Activated T-cell treated with anti-CD3 and anti-CD28 coated beads for 4 hours (primary cell): Measurements from ENCODE around the gene SLC7A1.

Source experiments
- DNase-seq: peaks from one replicate; pipeline ENCODE4 v3.0.0-alpha.2; 2020

Gene SLC7A1

GRCh38 chr13:29507356-29507755 is 88.1 kb downstream of the SLC7A1 start:
- DNase-seq, result no peak

- no peak for DNase-seq
Measured at GRCh38 chr13:29505950-29506349, 89.5 kb downstream of the SLC7A1 start.

- no peak for DNase-seq
Measured at GRCh38 chr13:29505511-29505910, 90.0 kb downstream of the SLC7A1 start.

- DNase-seq, result no peak
Measured at GRCh38 chr13:29504691-29505090, 90.8 kb downstream of the SLC7A1 start.

GRCh38 chr13:29503041-29503837 is 92.2 kb downstream of the SLC7A1 start:
- DNase-seq, result no peak

GRCh38 chr13:29502391-29503008 is 93.0 kb downstream of the SLC7A1 start:
- no peak for DNase-seq

GRCh38 chr13:29501674-29502073 is 93.8 kb downstream of the SLC7A1 start:
- DNase-seq, result no peak

- no peak for DNase-seq
Measured at GRCh38 chr13:29500386-29500785, 95.1 kb downstream of the SLC7A1 start.

- no peak for DNase-seq
Measured at GRCh38 chr13:29499506-29500165, 95.9 kb downstream of the SLC7A1 start.

- DNase-seq, result no peak
Measured at GRCh38 chr13:29498426-29499040, 97.0 kb downstream of the SLC7A1 start.

GRCh38 chr13:29497137-29497654 is 98.3 kb downstream of the SLC7A1 start:
- DNase-seq, result no peak

- DNase-seq, result no peak
Measured at GRCh38 chr13:29496241-29496712, 99.2 kb downstream of the SLC7A1 start.

GRCh38 chr13:29494520-29494919 is 101.0 kb downstream of the SLC7A1 start:
- no peak for DNase-seq

GRCh38 chr13:29493796-29494195 is 101.7 kb downstream of the SLC7A1 start:
- DNase-seq, result no peak

- DNase-seq, result no peak
Measured at GRCh38 chr13:29491248-29491647, 104.2 kb downstream of the SLC7A1 start.

GRCh38 chr13:29490561-29490885 is 105.0 kb downstream of the SLC7A1 start:
- DNase-seq, result no peak

GRCh38 chr13:29489650-29490560 is 105.6 kb downstream of the SLC7A1 start:
- DNase-seq, result no peak

GRCh38 chr13:29487466-29488454 is 107.7 kb downstream of the SLC7A1 start:
- no peak for DNase-seq

- no peak for DNase-seq
Measured at GRCh38 chr13:29486551-29486950, 108.9 kb downstream of the SLC7A1 start.

- no peak for DNase-seq
Measured at GRCh38 chr13:29484796-29485195, 110.7 kb downstream of the SLC7A1 start.

GRCh38 chr13:29484236-29484635 is 111.3 kb downstream of the SLC7A1 start:
- no peak for DNase-seq
